HepG2 (cell line): ENCODE results near the gene USP10. TPM values are rescaled to one million over a fixed set of nuclear protein-coding genes. Genes with fewer than 3 reads are reported as not detected.

ENCODE experiments used
- CC2D1A ChIP-seq: sonication (generic); formaldehyde crosslinking; IDR thresholded peaks from 2 replicates; pipeline ENCODE4 v1.8.1; 2023; ENCODE audit warnings: mild to moderate bottlenecking, missing genetic modification reagents
- GMEB1 ChIP-seq: sonication (generic); formaldehyde crosslinking; IDR thresholded peaks from 2 replicates; pipeline ENCODE4 v1.5.1; 2020; ENCODE audit warnings: missing genetic modification reagents, mild to moderate bottlenecking, borderline replicate concordance
- RAD21 ChIP-seq: fragments of 450-650 bp; formaldehyde crosslinking; IDR thresholded peaks from 2 replicates; pipeline ENCODE4 v1.5.0; 2020; ENCODE audit warnings: mild to moderate bottlenecking
- SRY ChIP-seq: sonication (generic); formaldehyde crosslinking; IDR thresholded peaks from 2 replicates; pipeline ENCODE4 v1.8.0; 2022; ENCODE audit warnings: mild to moderate bottlenecking, missing genetic modification reagents
- ZNF543 ChIP-seq: sonication (generic); formaldehyde crosslinking; IDR thresholded peaks from 2 replicates; pipeline ENCODE4 v1.4.0; 2020; ENCODE audit warnings: mild to moderate bottlenecking, missing genetic modification reagents
- ZNF710 ChIP-seq: sonication (generic); formaldehyde crosslinking; IDR thresholded peaks from 2 replicates; pipeline ENCODE4 v1.5.0; 2020; ENCODE audit warnings: mild to moderate bottlenecking, missing genetic modification reagents, borderline replicate concordance
- polyA plus RNA-seq, 8 experiments: library from polyadenylated mRNA; depleted of rRNA in 3 of 8; stranded (reverse) in 7 of 8; unstranded in 1 of 8; fragments of >200 nt; fragmentation: Illumina TruSeq in 4 of 8; extraction: Trizol in 4 of 8; gene quantifications; 2 replicates each; pipeline versions ENCODE4 v1.2.1 to v1.2.3, GENCODE V29; 2011 to 2016; ENCODE audit warnings: low read depth in 4 of 8, missing spikeins in 1 of 8, mixed read lengths in 1 of 8; ENCODE audit not compliant: insufficient read depth in 1 of 8
- total RNA-seq, 5 experiments: library from RNA; depleted of rRNA; stranded (reverse); fragments of >200 nt; fragmentation: Illumina TruSeq; extraction: Trizol; gene quantifications; 2 replicates each; pipeline ENCODE4 v1.2.3, GENCODE V29; 2016; ENCODE audit warnings: low read depth in 1 of 5
- TF ChIP-seq, protein P1 (sequence below): IDR thresholded peaks from 2 replicates; pipeline ENCODE4 v1.6.1; 2016; ENCODE audit warnings: control low read depth
- TF ChIP-seq, protein P2 (sequence below): conservative IDR thresholded peaks from 2 replicates; pipeline ENCODE4 v1.6.1; 2018; ENCODE audit warnings: missing genetic modification reagents

USP10 gene
- total and polyA plus RNA-seq, 2 of the 13 experiments (the other 11 are each of a cell fraction or from before 2014, with no cell fraction given), result 79.1 to 122 TPM

DNA sequence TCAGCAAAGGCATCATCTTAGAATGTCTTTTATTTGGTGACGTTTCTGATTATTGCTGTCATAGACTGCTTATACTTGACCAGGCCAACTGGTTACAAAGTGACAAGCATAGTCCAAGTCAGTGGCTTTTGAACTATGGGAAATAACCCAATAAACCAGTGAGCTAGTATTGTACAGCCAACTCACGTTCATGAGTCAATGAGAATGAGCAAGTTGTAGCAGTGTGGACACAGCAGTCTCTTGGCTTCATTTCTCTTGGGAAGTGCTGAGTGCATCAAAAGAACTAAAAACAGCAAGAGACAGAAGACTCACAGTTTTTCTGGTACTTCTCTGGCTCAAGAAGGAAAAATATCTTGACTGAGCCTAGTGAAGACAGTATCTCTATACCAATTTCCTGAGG lies 83.0 kb downstream of the USP10 start (continued):
- TF ChIP-seq RAD21 (CRISPR knock-in tag) (no peak), ZNF710 (no peak), CC2D1A (CRISPR knock-in tag) (no peak), SRY (no peak), GMEB1 (no peak), ZNF543 (CRISPR knock-in tag) (no peak)
- TF ChIP-seq, protein P1, sequence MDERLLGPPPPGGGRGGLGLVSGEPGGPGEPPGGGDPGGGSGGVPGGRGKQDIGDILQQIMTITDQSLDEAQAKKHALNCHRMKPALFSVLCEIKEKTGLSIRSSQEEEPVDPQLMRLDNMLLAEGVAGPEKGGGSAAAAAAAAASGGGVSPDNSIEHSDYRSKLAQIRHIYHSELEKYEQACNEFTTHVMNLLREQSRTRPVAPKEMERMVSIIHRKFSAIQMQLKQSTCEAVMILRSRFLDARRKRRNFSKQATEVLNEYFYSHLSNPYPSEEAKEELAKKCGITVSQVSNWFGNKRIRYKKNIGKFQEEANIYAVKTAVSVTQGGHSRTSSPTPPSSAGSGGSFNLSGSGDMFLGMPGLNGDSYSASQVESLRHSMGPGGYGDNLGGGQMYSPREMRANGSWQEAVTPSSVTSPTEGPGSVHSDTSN, result no peak
- TF ChIP-seq, protein P2, sequence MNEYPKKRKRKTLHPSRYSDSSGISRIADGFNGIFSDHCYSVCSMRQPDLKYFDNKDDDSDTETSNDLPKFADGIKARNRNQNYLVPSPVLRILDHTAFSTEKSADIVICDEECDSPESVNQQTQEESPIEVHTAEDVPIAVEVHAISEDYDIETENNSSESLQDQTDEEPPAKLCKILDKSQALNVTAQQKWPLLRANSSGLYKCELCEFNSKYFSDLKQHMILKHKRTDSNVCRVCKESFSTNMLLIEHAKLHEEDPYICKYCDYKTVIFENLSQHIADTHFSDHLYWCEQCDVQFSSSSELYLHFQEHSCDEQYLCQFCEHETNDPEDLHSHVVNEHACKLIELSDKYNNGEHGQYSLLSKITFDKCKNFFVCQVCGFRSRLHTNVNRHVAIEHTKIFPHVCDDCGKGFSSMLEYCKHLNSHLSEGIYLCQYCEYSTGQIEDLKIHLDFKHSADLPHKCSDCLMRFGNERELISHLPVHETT (CRISPR knock-in tag), result no peak
